ENCODE results near the gene CDX1. TPM values are rescaled to one million over a fixed set of nuclear protein-coding genes. Genes with fewer than 3 reads are reported as not detected.
A peak's percentile ranks its signal among the peaks of the same experiment; 100 is the strongest.
"Not testable (repeated sequence)": the region's sequence is repeated elsewhere in the genome, so short reads cannot be mapped to it uniquely, and the experiment has no call there.

CDX1 gene
- total RNA-seq, 1 donor from 2014 or later: not detected

GRCh38 chr5:150227036-150227435, 60.5 kb downstream of the CDX1 start:
- no peak for DNase-seq (ENCODE audit: low read depth)

DNA sequence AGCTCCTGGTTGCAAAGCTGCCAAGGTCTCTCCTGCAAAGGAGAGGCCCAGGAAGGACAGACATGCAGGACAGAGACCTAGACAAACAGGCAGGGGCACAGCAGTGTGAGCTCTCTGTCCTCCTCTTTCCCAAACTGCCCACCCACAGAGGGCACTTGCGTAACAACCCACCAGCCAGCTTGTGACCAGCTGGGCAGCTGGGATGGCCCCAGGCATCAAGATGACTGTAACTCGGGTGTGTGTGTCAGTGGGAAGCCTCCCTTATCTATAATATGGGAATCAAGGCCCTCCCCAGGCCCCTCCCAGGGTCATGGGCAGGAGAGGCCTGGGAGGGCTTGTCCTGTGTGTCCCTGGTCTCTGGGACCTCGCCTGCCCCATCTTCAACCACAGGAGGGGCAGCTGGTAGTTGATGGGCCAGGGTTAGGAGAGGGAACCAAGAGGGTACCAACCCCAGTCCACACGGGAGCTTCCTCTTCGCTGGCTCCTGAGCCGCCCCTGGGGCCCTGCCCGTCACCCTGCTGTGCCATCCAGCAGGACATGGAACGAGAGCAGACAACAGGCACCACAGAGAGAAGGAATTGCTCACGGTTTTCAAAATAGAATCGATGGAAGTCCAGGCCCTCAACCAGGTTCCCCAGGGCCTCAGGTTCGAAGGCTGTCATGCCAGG, 61.2 kb downstream of the CDX1 start:
- peak; percentile 65 for DNase-seq (ENCODE audit: low read depth)

GRCh38 chr5:150229571-150229970, 63.0 kb downstream of the CDX1 start:
- no peak for DNase-seq (ENCODE audit: low read depth)

- no peak for DNase-seq (ENCODE audit: low read depth)
These were observed 64.3 kb downstream of the CDX1 start for GRCh38 chr5:150230842-150231241.

DNA sequence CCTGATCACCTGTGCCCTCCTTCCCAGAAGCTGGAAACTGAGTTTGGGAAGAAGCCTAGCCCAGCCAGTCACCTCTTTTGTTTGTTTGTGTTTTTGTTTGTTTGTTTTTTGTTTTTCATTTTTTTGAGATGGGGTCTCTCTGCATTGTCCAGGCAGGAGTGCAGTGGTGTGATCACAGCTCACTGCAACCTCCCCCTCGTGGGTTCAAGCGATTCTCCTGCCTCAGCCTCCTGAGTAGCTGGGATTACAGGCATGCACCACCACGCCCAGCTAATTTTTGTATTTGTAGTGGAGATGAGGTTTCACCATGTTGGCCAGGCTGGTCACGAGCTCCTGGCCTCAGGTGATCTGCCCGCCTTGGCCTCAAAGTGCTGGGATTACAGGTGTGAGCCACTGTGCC, 67.1 kb downstream of the CDX1 start:
- not testable (repeated sequence) for DNase-seq (ENCODE audit: low read depth)

Other genes with a start within 250 kb of the CDX1 start
- 0.35 and 0.47 TPM in 2 replicates for gene PDE6A, start 222.0 kb upstream of the CDX1 start, total RNA-seq
- 14.2 and 16.9 TPM in 2 replicates for gene SLC26A2, start 206.0 kb upstream of the CDX1 start, total RNA-seq
- gene TIGD6, start 166.1 kb upstream of the CDX1 start, total RNA-seq: 5.0 and 6.7 TPM in 2 replicates
- gene HMGXB3, start 166.0 kb upstream of the CDX1 start, total RNA-seq: 43.3 and 48.1 TPM in 2 replicates
- not detected in 2 replicates for gene CSF1R, start 80.2 kb upstream of the CDX1 start, total RNA-seq
- 26.1 and 34.0 TPM in 2 replicates for gene PDGFRB, start 10.9 kb upstream of the CDX1 start, total RNA-seq
- gene SLC6A7, start 23.3 kb downstream of the CDX1 start, total RNA-seq: 0.10 TPM in 1 of 2 replicates, not detected in the other
- 5.0 and 8.6 TPM in 2 replicates for gene CAMK2A, start 123.0 kb downstream of the CDX1 start, total RNA-seq
- gene ARSI, start 136.1 kb downstream of the CDX1 start, total RNA-seq: 1.7 and 2.4 TPM in 2 replicates
- 24.8 and 33.4 TPM in 2 replicates for gene TCOF1, start 190.9 kb downstream of the CDX1 start, total RNA-seq
- gene CD74, start 246.1 kb downstream of the CDX1 start, total RNA-seq: 1.3 and 2.9 TPM in 2 replicates